Measurements from ENCODE around the gene SHISA7.
A peak's percentile ranks its signal among the peaks of the same experiment; 100 is the strongest.

SHISA7 gene

GRCh38 chr19:55479045-55479444 lies 35.9 kb upstream of the SHISA7 start:
- Histone ChIP-seq H3K4me1 (ENCODE audit: control insufficient read depth, low read depth, low read length) (no peaks in the 10 kb centered on the region), H3K27ac (ENCODE audit: low read length) (no peak overlapping the region), H3K4me3 (ENCODE audit: low read length) (no peak overlapping the region), H3K27me3 (ENCODE audit: control insufficient read depth, insufficient read depth, low read length) (no peaks in the 10 kb centered on the region), H3K9ac (ENCODE audit: low read length) (no peak overlapping the region), H3K36me3 (ENCODE audit: control insufficient read depth, low read depth, low read length) (no peaks in the 10 kb centered on the region), H3K9me3 (ENCODE audit: control insufficient read depth, low read depth, low read length) (no peaks in the 10 kb centered on the region)

GRCh38 chr19:55478364-55478763 lies 35.3 kb upstream of the SHISA7 start:
- no peak overlapping the region for H3K4me3 ChIP-seq (ENCODE audit: low read length)
- H3K27ac ChIP-seq (ENCODE audit: low read length), result no peak overlapping the region
- H3K36me3 ChIP-seq (ENCODE audit: control insufficient read depth, low read depth, low read length), result no peaks in the 10 kb centered on the region
- no peaks in the 10 kb centered on the region for H3K4me1 ChIP-seq (ENCODE audit: control insufficient read depth, low read depth, low read length)
- no peaks in the 10 kb centered on the region for H3K9me3 ChIP-seq (ENCODE audit: control insufficient read depth, low read depth, low read length)
- no peaks in the 10 kb centered on the region for H3K27me3 ChIP-seq (ENCODE audit: control insufficient read depth, insufficient read depth, low read length)
- no peak overlapping the region for H3K9ac ChIP-seq (ENCODE audit: low read length)

GRCh38 chr19:55477905-55478304 lies 34.8 kb upstream of the SHISA7 start:
- no peak overlapping the region for H3K4me3 ChIP-seq (ENCODE audit: low read length)
- no peaks in the 10 kb centered on the region for H3K27me3 ChIP-seq (ENCODE audit: control insufficient read depth, insufficient read depth, low read length)
- H3K4me1 ChIP-seq (ENCODE audit: control insufficient read depth, low read depth, low read length), result no peaks in the 10 kb centered on the region
- no peak overlapping the region for H3K27ac ChIP-seq (ENCODE audit: low read length)
- H3K9me3 ChIP-seq (ENCODE audit: control insufficient read depth, low read depth, low read length), result no peaks in the 10 kb centered on the region
- H3K36me3 ChIP-seq (ENCODE audit: control insufficient read depth, low read depth, low read length), result no peaks in the 10 kb centered on the region
- H3K9ac ChIP-seq (ENCODE audit: low read length), result no peak overlapping the region

GRCh38 chr19:55476100-55476775 lies 33.1 kb upstream of the SHISA7 start, which contains the start of gene ZNF628:
TSS of gene ZNF628 (plus strand) at chr19:55476617. CDS start at chr19:55479911, 3,294 bp downstream.
- no peaks in the 10 kb centered on the region for H3K36me3 ChIP-seq (ENCODE audit: control insufficient read depth, low read depth, low read length)
- no peaks in the 10 kb centered on the region for H3K9me3 ChIP-seq (ENCODE audit: control insufficient read depth, low read depth, low read length)
- H3K27me3 ChIP-seq (ENCODE audit: control insufficient read depth, insufficient read depth, low read length), result no peaks in the 10 kb centered on the region
- peak within 1 kb of the TSS; percentile 78 for H3K4me3 ChIP-seq (ENCODE audit: low read length)
- H3K4me1 ChIP-seq (ENCODE audit: control insufficient read depth, low read depth, low read length), result no peaks in the 10 kb centered on the region
- H3K27ac ChIP-seq (ENCODE audit: low read length), result peak within 1 kb of the TSS; percentile 8
- H3K9ac ChIP-seq (ENCODE audit: low read length), result peak within 1 kb of the TSS; percentile 61

- Histone ChIP-seq H3K27ac (ENCODE audit: low read length) (no peak overlapping the region), H3K27me3 (ENCODE audit: control insufficient read depth, insufficient read depth, low read length) (no peaks in the 10 kb centered on the region), H3K4me1 (ENCODE audit: control insufficient read depth, low read depth, low read length) (no peaks in the 10 kb centered on the region), H3K9ac (ENCODE audit: low read length) (no peak overlapping the region), H3K4me3 (ENCODE audit: low read length) (no peak overlapping the region), H3K9me3 (ENCODE audit: control insufficient read depth, low read depth, low read length) (no peaks in the 10 kb centered on the region), H3K36me3 (ENCODE audit: control insufficient read depth, low read depth, low read length) (no peaks in the 10 kb centered on the region)
These were observed 31.5 kb upstream of the SHISA7 start for GRCh38 chr19:55474269-55475265.

GRCh38 chr19:55473225-55474012 lies 30.3 kb upstream of the SHISA7 start:
- H3K27me3 ChIP-seq (ENCODE audit: control insufficient read depth, insufficient read depth, low read length), result no peaks in the 10 kb centered on the region
- H3K27ac ChIP-seq (ENCODE audit: low read length), result no peak overlapping the region
- no peak overlapping the region for H3K4me3 ChIP-seq (ENCODE audit: low read length)
- H3K36me3 ChIP-seq (ENCODE audit: control insufficient read depth, low read depth, low read length), result no peaks in the 10 kb centered on the region
- no peak overlapping the region for H3K9ac ChIP-seq (ENCODE audit: low read length)
- H3K4me1 ChIP-seq (ENCODE audit: control insufficient read depth, low read depth, low read length), result no peaks in the 10 kb centered on the region
- no peaks in the 10 kb centered on the region for H3K9me3 ChIP-seq (ENCODE audit: control insufficient read depth, low read depth, low read length)

- H3K4me3 ChIP-seq (ENCODE audit: low read length), result no peak overlapping the region
- H3K36me3 ChIP-seq (ENCODE audit: control insufficient read depth, low read depth, low read length), result no peaks in the 10 kb centered on the region
- H3K9ac ChIP-seq (ENCODE audit: low read length), result no peak overlapping the region
- H3K4me1 ChIP-seq (ENCODE audit: control insufficient read depth, low read depth, low read length), result no peaks in the 10 kb centered on the region
- no peaks in the 10 kb centered on the region for H3K9me3 ChIP-seq (ENCODE audit: control insufficient read depth, low read depth, low read length)
- no peak overlapping the region for H3K27ac ChIP-seq (ENCODE audit: low read length)
- no peaks in the 10 kb centered on the region for H3K27me3 ChIP-seq (ENCODE audit: control insufficient read depth, insufficient read depth, low read length)
These were observed 29.4 kb upstream of the SHISA7 start for GRCh38 chr19:55472463-55472862.

GRCh38 chr19:55471266-55471665 lies 28.2 kb upstream of the SHISA7 start:
- H3K27me3 ChIP-seq (ENCODE audit: control insufficient read depth, insufficient read depth, low read length), result peaks cover 3% of the 10 kb centered on the region
- no peak overlapping the region for H3K4me3 ChIP-seq (ENCODE audit: low read length)
- H3K27ac ChIP-seq (ENCODE audit: low read length), result no peak overlapping the region
- H3K9me3 ChIP-seq (ENCODE audit: control insufficient read depth, low read depth, low read length), result no peaks in the 10 kb centered on the region
- H3K36me3 ChIP-seq (ENCODE audit: control insufficient read depth, low read depth, low read length), result no peaks in the 10 kb centered on the region
- no peak overlapping the region for H3K9ac ChIP-seq (ENCODE audit: low read length)
- no peaks in the 10 kb centered on the region for H3K4me1 ChIP-seq (ENCODE audit: control insufficient read depth, low read depth, low read length)

GRCh38 chr19:55468054-55468393 lies 24.9 kb upstream of the SHISA7 start:
- Histone ChIP-seq H3K9ac (ENCODE audit: low read length) (no peak overlapping the region), H3K4me3 (ENCODE audit: low read length) (no peak overlapping the region), H3K4me1 (ENCODE audit: control insufficient read depth, low read depth, low read length) (no peaks in the 10 kb centered on the region), H3K9me3 (ENCODE audit: control insufficient read depth, low read depth, low read length) (no peaks in the 10 kb centered on the region), H3K27ac (ENCODE audit: low read length) (no peak overlapping the region), H3K27me3 (ENCODE audit: control insufficient read depth, insufficient read depth, low read length) (peaks cover 21% of the 10 kb centered on the region), H3K36me3 (ENCODE audit: control insufficient read depth, low read depth, low read length) (no peaks in the 10 kb centered on the region)

GRCh38 chr19:55467236-55468053 lies 24.3 kb upstream of the SHISA7 start:
- Histone ChIP-seq H3K36me3 (ENCODE audit: control insufficient read depth, low read depth, low read length) (no peaks in the 10 kb centered on the region), H3K27me3 (ENCODE audit: control insufficient read depth, insufficient read depth, low read length) (peaks cover 22% of the 10 kb centered on the region), H3K4me1 (ENCODE audit: control insufficient read depth, low read depth, low read length) (no peaks in the 10 kb centered on the region), H3K9me3 (ENCODE audit: control insufficient read depth, low read depth, low read length) (no peaks in the 10 kb centered on the region), H3K4me3 (ENCODE audit: low read length) (no peak overlapping the region), H3K9ac (ENCODE audit: low read length) (no peak overlapping the region), H3K27ac (ENCODE audit: low read length) (no peak overlapping the region)

- Histone ChIP-seq H3K27ac (ENCODE audit: low read length) (no peak overlapping the region), H3K9ac (ENCODE audit: low read length) (no peak overlapping the region), H3K9me3 (ENCODE audit: control insufficient read depth, low read depth, low read length) (no peaks in the 10 kb centered on the region), H3K36me3 (ENCODE audit: control insufficient read depth, low read depth, low read length) (no peaks in the 10 kb centered on the region), H3K4me3 (ENCODE audit: low read length) (no peak overlapping the region), H3K4me1 (ENCODE audit: control insufficient read depth, low read depth, low read length) (no peaks in the 10 kb centered on the region), H3K27me3 (ENCODE audit: control insufficient read depth, insufficient read depth, low read length) (peaks cover 22% of the 10 kb centered on the region)
These were observed 23.1 kb upstream of the SHISA7 start for GRCh38 chr19:55466241-55466614.

Data from iPS-18a (cell line).